Spleen (tissue), 7 donors: ENCODE measurements around the gene ALAS2.
A peak's percentile ranks its signal among the peaks of the same experiment; 100 is the strongest.

Source experiments
- POLR2A ChIP-seq, 3 donors: fragments of 450-650 bp; IDR thresholded peaks; one replicate each; pipeline ENCODE4 v1.5.1; 2017; ENCODE audit warnings: antibody characterized with exemption in 3 of 3, mild to moderate bottlenecking in 1 of 3
- POLR2AphosphoS5 ChIP-seq, 3 donors: sonication (generic); formaldehyde crosslinking; IDR thresholded peaks; one replicate each; pipeline ENCODE4 v1.5.1; 2017; ENCODE audit warnings: antibody characterized with exemption in 3 of 3
- TF ChIP-seq, protein P1 (sequence below), 11 experiments: fragments of 200-600 bp in 7 of 11; fragments of 450-650 bp in 4 of 11; sonication (generic) in 4 of 11; IDR thresholded peaks in 8 of 11; conservative IDR thresholded peaks in 3 of 11; 1 replicate in 7 of 11; 2 replicates in 4 of 11; pipeline versions ENCODE4 v1.4.0 to v1.8.0; 2016 to 2021; ENCODE audit warnings: antibody characterized with exemption in 11 of 11, inconsistent platforms in 4 of 11, mild to moderate bottlenecking in 1 of 11
- donor health status: DM: no; HTN: no; CAD: no; lungs with moderate emphysema.
- donor health status: DM: no; HTN: no; CAD: no.
- donor health status: DM: no; HTN: no; CAD: no.

GRCh38 chrX:55057675-55058249, 27.0 kb upstream of the ALAS2 start:
- TF ChIP-seq, protein P1, sequence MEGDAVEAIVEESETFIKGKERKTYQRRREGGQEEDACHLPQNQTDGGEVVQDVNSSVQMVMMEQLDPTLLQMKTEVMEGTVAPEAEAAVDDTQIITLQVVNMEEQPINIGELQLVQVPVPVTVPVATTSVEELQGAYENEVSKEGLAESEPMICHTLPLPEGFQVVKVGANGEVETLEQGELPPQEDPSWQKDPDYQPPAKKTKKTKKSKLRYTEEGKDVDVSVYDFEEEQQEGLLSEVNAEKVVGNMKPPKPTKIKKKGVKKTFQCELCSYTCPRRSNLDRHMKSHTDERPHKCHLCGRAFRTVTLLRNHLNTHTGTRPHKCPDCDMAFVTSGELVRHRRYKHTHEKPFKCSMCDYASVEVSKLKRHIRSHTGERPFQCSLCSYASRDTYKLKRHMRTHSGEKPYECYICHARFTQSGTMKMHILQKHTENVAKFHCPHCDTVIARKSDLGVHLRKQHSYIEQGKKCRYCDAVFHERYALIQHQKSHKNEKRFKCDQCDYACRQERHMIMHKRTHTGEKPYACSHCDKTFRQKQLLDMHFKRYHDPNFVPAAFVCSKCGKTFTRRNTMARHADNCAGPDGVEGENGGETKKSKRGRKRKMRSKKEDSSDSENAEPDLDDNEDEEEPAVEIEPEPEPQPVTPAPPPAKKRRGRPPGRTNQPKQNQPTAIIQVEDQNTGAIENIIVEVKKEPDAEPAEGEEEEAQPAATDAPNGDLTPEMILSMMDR (IDR thresholded peaks at IDR 0.05 in 8 of 11, conservative IDR thresholded peaks at IDR 0.05 in 3 of 11): peak; percentile 34 to 77 (median 69)
- TF ChIP-seq POLR2A (IDR thresholded peaks at IDR 0.05) (no peak), POLR2AphosphoS5 (IDR thresholded peaks at IDR 0.05) (no peak)
